Fibroblast of lung (primary cell): ENCODE measurements around the gene SEPTIN8. TPM values are rescaled to one million over a fixed set of nuclear protein-coding genes. Genes with fewer than 3 reads are reported as not detected.

Experiments used
- DNase-seq, 2 donors: peaks; one replicate each; pipeline versions ENCODE4 v3.0.0 to v3.0.0-alpha.2; 2010; ENCODE audit warnings: low read depth in 2 of 2
- H2AFZ ChIP-seq: 2 replicates; pipeline ENCODE4 v1.5.1; 2012; ENCODE audit warnings: low read length, control low read depth, inconsistent platforms
- H3K27ac ChIP-seq: 2 replicates; pipeline ENCODE4 v1.5.1; 2011; ENCODE audit warnings: low read length, control low read depth; ENCODE audit not compliant: insufficient read depth
- H3K27me3 ChIP-seq: 2 replicates; pipeline ENCODE4 v1.5.1; 2011; ENCODE audit warnings: mild to moderate bottlenecking, low read length; ENCODE audit not compliant: control insufficient read depth, insufficient read depth
- H3K36me3 ChIP-seq: 2 replicates; pipeline ENCODE4 v1.5.1; 2011; ENCODE audit warnings: low read length; ENCODE audit not compliant: control insufficient read depth, insufficient read depth
- H3K4me1 ChIP-seq: 2 replicates; pipeline ENCODE4 v1.5.1; 2011; ENCODE audit warnings: low read length; ENCODE audit not compliant: control insufficient read depth, insufficient read depth; ENCODE audit errors: extremely low read depth
- H3K4me2 ChIP-seq: 2 replicates; pipeline ENCODE4 v1.5.1; 2011; ENCODE audit warnings: low read length, control low read depth; ENCODE audit not compliant: insufficient read depth; ENCODE audit errors: extremely low read depth
- H3K4me3 ChIP-seq, 4 experiments: fragments of 200-600 bp in 1 of 4; sonication (generic) in 1 of 4; replicated peaks in 1 of 4; 2 replicates each; pipeline ENCODE4 v1.5.1; 2011 to 2016; ENCODE audit warnings: low read length in 4 of 4, low read depth in 3 of 4, mild to moderate bottlenecking in 3 of 4, control low read depth in 2 of 4, inconsistent platforms in 1 of 4, mixed read lengths in 1 of 4; ENCODE audit not compliant: insufficient read depth in 1 of 4; ENCODE audit errors: control extremely low read depth in 1 of 4
- H3K79me2 ChIP-seq: 2 replicates; pipeline ENCODE4 v1.5.1; 2012; ENCODE audit warnings: mild to moderate bottlenecking, low read length, inconsistent platforms; ENCODE audit not compliant: control insufficient read depth, insufficient read depth
- H3K9ac ChIP-seq: 2 replicates; pipeline ENCODE4 v1.5.1; 2011; ENCODE audit warnings: mild to moderate bottlenecking, low read length, control low read depth; ENCODE audit not compliant: insufficient read depth
- H3K9me3 ChIP-seq: 2 replicates; pipeline ENCODE4 v1.5.1; 2012; ENCODE audit warnings: low read depth, low read length; ENCODE audit not compliant: control insufficient read depth, insufficient read depth
- H4K20me1 ChIP-seq: 2 replicates; pipeline ENCODE4 v1.5.1; 2011; ENCODE audit warnings: low read length; ENCODE audit not compliant: control insufficient read depth, insufficient read depth; ENCODE audit errors: extremely low read depth
- EZH2 ChIP-seq: IDR thresholded peaks from 2 replicates; pipeline ENCODE4 v1.5.1; 2012; ENCODE audit warnings: low read length, control low read depth, mild to moderate bottlenecking; ENCODE audit errors: missing control alignments
- polyA plus RNA-seq, 2 donors: library from polyadenylated mRNA; depleted of rRNA in 1 of 2; stranded (reverse) in 1 of 2; unstranded in 1 of 2; fragments of >200 nt; gene quantifications; 2 replicates each; pipeline ENCODE4 v1.2.1, GENCODE V29; 2011 to 2012; ENCODE audit warnings: missing spikeins in 1 of 2
- total RNA-seq: library from RNA; depleted of rRNA; stranded (reverse); fragments of >200 nt; gene quantifications from 2 replicates; pipeline ENCODE4 v1.2.1, GENCODE V29; 2014
- TF ChIP-seq, protein P1 (sequence below), 2 donors: IDR thresholded peaks in 1 of 2; conservative IDR thresholded peaks in 1 of 2; 1 replicate in 1 of 2; 2 replicates in 1 of 2; pipeline ENCODE4 v1.5.1; 2011 to 2012; ENCODE audit warnings: low read length in 2 of 2, control low read depth in 1 of 2, inconsistent platforms in 1 of 2, low read depth in 1 of 2, mild to moderate bottlenecking in 1 of 2

The SEPTIN8 gene
- total and polyA plus RNA-seq, 2 donors (not counting 1 experiment from before 2014, with no cell fraction given) = 62.1 to 64.2 TPM

DNA sequence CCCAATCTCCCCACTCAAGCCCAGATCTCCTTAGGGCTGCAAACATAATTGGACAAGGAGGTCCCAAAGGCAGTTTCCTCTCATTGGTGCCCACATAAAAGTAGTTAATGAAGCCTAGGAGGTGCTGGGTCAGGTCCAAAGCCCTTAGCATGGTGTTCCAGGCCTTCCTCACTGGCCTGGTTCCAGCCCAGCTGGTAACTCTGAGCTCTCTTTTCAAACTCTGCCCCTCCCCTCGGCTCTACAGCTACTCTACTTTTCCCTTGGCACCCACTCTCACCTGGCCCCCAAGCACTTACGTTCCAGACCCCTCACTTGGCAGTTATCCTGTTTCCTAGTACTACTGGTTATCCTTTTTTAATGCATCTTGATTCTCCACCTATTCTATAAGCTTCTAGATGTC, 9.9 kb downstream of the SEPTIN8 start:
- Histone ChIP-seq H3K9me3 (no peaks in the 10 kb centered on the region), H3K27me3 (no peaks in the 10 kb centered on the region), H2AFZ (no peak overlapping the region), H3K4me3 (peak overlapping the region in 1 of 4 experiments; percentile 33), H3K9ac (no peak overlapping the region), H3K4me2 (peak overlapping the region; percentile 93), H3K27ac (peak overlapping the region; percentile 50), H3K79me2 (peaks cover 49% of the 10 kb centered on the region), H3K4me1 (peaks cover 24% of the 10 kb centered on the region), H4K20me1 (no peaks in the 10 kb centered on the region), H3K36me3 (peaks cover 13% of the 10 kb centered on the region)
- TF ChIP-seq EZH2 = no peak
- TF ChIP-seq, protein P1, sequence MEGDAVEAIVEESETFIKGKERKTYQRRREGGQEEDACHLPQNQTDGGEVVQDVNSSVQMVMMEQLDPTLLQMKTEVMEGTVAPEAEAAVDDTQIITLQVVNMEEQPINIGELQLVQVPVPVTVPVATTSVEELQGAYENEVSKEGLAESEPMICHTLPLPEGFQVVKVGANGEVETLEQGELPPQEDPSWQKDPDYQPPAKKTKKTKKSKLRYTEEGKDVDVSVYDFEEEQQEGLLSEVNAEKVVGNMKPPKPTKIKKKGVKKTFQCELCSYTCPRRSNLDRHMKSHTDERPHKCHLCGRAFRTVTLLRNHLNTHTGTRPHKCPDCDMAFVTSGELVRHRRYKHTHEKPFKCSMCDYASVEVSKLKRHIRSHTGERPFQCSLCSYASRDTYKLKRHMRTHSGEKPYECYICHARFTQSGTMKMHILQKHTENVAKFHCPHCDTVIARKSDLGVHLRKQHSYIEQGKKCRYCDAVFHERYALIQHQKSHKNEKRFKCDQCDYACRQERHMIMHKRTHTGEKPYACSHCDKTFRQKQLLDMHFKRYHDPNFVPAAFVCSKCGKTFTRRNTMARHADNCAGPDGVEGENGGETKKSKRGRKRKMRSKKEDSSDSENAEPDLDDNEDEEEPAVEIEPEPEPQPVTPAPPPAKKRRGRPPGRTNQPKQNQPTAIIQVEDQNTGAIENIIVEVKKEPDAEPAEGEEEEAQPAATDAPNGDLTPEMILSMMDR (conservative IDR thresholded peaks at IDR 0.05 in 1 of 2, IDR thresholded peaks at IDR 0.05 in 1 of 2; ENCODE audit: low read depth in 1 of 2, low read length in 2 of 2) = no peak
- no peak for DNase-seq

DNA sequence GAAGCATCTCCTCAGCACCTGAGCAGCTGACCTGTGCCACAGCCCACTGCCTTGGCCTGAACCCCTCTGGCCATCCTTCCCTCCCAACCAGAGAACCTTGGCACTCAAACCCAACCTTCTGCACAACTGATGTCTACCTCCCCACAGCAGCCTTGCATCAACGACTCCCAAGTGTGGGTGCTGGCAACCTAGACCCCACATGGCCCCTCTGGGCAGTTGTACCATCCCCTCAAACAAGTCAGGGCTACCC, 10.3 kb downstream of the SEPTIN8 start:
- Histone ChIP-seq H3K4me3 (no peak overlapping the region), H3K9ac (no peak overlapping the region), H3K36me3 (peaks cover 14% of the 10 kb centered on the region), H2AFZ (no peak overlapping the region), H3K79me2 (peaks cover 47% of the 10 kb centered on the region), H3K4me2 (no peak overlapping the region), H4K20me1 (no peaks in the 10 kb centered on the region), H3K9me3 (no peaks in the 10 kb centered on the region), H3K4me1 (peaks cover 20% of the 10 kb centered on the region), H3K27me3 (no peaks in the 10 kb centered on the region), H3K27ac (no peak overlapping the region)
- TF ChIP-seq, protein P1 (conservative IDR thresholded peaks at IDR 0.05 in 1 of 2, IDR thresholded peaks at IDR 0.05 in 1 of 2; ENCODE audit: low read depth in 1 of 2, low read length in 2 of 2) = no peak
- TF ChIP-seq EZH2 = no peak
- DNase-seq = no peak

DNA sequence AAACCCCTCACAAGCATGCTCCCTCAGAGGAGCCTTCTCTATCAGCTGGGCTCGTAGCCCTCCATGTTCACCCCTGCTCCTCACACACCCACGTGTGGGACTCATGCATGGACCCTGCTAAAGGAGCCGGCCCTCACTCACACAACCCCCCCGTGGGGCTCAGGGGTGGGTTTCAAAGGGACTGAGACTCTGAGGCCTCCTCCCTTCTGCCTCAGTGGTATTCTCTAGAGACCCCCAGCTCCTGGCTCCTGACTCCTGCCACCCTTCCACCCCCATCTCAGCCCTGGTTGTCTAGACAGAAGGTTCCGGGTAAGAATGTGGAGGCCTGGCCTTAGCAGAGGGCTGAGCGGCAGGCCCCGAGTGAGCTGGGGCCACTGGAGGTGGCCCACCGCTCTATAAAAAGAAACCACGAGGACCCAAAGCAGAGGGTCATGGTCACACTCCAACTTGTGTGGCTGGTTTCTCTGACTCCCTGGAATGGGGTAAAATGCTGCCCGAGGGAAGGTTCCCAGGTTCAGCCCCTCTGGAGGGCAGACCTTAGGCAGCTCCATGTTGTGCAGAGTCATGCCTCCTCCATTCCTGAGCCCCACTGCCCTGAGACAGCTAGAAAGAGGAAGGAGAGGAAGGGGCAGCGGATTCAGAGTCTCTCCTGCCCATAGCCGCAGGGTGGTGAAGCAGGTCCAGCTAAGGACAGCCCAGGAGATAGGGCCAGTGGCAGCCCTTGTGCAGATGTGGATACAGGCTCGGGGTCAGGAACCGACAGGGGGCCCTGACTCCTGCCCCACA, 10.8 kb downstream of the SEPTIN8 start:
- no peak for DNase-seq
- Histone ChIP-seq H4K20me1 (no peaks in the 10 kb centered on the region), H2AFZ (no peak overlapping the region), H3K27ac (no peak overlapping the region), H3K4me3 (no peak overlapping the region), H3K9me3 (no peaks in the 10 kb centered on the region), H3K9ac (no peak overlapping the region), H3K36me3 (peaks cover 15% of the 10 kb centered on the region), H3K4me1 (peaks cover 18% of the 10 kb centered on the region), H3K4me2 (no peak overlapping the region), H3K79me2 (peaks cover 43% of the 10 kb centered on the region), H3K27me3 (no peaks in the 10 kb centered on the region)
- TF ChIP-seq, protein P1 (conservative IDR thresholded peaks at IDR 0.05 in 1 of 2, IDR thresholded peaks at IDR 0.05 in 1 of 2; ENCODE audit: low read depth in 1 of 2, low read length in 2 of 2) = no peak
